Fibroblast of skin of right biceps (primary cell): ENCODE results near the gene CSMD2.

ENCODE experiments used
- DNase-seq: peaks from one replicate; pipeline ENCODE4 v3.0.0-alpha.2; 2013

The CSMD2 gene

DNA sequence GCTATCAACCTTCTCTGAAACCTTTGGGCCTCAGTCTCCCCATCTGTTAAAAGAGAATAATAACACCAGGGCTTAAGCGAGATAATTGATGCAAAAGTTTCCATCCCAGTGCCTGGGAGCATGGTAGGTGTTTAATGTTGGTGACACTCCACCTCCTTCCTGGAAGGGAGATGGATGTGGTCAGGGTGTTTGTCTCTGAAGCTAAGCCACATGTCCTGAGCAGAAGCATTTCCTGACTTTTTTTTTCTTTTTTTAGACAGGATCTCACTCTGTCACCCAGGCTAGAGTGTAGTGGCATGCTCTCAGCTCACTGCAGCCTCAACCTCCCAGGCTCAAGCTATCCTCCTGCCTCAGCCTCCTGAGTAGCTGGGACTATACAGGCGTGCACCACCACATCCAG is 373.8 kb downstream of the CSMD2 start:
- no peak for DNase-seq

- no peak for DNase-seq
Measured at GRCh38 chr1:33790577-33790976, 374.5 kb downstream of the CSMD2 start.

- DNase-seq, result no peak
Measured at GRCh38 chr1:33784876-33785275, 380.2 kb downstream of the CSMD2 start.

GRCh38 chr1:33782776-33783175 is 382.3 kb downstream of the CSMD2 start:
- no peak for DNase-seq

- DNase-seq, result no peak
Measured at GRCh38 chr1:33781652-33782051, 383.4 kb downstream of the CSMD2 start.

DNA sequence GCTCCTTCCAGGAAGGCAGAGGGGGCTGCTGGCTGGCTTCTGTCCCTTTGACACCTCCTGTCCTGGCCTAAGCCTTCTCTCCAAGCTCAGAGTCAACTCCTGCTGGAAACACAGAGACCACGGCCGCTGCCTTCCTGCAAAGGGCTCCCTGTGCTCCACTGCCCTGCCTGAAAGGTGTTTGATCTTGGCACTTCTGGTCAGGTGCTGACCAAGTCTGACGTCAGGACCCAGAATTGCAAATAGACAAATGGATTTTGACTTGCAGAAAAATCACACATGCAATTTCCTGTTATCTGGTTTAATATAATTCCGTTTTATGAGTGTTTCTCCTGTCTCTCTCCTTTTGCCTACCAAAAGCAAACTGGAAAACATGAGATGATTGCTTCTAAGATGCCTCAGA is 387.7 kb downstream of the CSMD2 start:
- DNase-seq, result no peak

DNA sequence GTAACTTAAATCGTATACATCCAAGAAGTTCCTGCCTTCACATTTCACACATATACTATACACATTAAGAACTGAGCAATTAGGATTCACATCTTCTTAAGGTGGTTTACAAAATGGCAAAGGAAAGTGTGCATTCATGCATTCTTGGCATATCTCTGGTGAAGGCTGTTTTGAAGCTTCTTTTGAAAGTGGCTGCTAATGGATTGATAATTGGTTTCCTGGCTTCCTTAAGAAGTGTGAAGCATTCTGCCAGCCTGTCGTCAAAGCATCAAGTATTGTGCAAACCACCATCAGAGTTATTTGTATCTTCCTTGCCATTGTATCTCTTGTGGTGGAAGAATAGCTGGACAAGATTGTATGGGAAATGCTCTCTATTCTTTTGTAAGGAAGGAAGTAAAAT is 396.2 kb downstream of the CSMD2 start:
- DNase-seq, result no peak

GRCh38 chr1:33768106-33768505 is 396.9 kb downstream of the CSMD2 start:
- no peak for DNase-seq

- no peak for DNase-seq
Measured at GRCh38 chr1:33764149-33764548, 400.9 kb downstream of the CSMD2 start.

GRCh38 chr1:33763406-33763805 is 401.6 kb downstream of the CSMD2 start:
- peak; percentile 78 for DNase-seq

DNA sequence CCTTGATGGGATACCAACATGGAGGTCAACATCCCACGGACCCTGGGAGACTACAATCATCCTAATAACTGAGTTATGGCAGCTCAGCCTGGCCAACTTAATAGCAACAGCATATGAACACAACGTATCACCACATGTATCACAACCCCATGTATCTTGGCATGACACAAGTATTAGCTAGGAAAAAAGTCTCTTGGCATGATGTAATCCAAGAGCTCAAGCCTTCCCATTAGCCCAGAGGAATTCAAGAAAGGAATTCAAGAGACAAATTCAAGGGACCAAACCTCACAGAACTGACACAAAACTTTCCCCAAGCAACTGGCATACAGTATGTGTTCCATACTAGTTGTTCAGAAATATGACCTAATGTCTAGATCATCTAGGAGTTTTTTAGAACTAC is 402.1 kb downstream of the CSMD2 start:
- peak; percentile 59 for DNase-seq

- peak; percentile 75 for DNase-seq
Measured at GRCh38 chr1:33762109-33762830, 402.8 kb downstream of the CSMD2 start.

GRCh38 chr1:33758698-33759097 is 406.3 kb downstream of the CSMD2 start:
- DNase-seq, result peak; percentile 39

GRCh38 chr1:33753087-33753856 is 411.8 kb downstream of the CSMD2 start:
- no peak for DNase-seq

- DNase-seq, result no peak
Measured at GRCh38 chr1:33745942-33746341, 419.1 kb downstream of the CSMD2 start.

DNA sequence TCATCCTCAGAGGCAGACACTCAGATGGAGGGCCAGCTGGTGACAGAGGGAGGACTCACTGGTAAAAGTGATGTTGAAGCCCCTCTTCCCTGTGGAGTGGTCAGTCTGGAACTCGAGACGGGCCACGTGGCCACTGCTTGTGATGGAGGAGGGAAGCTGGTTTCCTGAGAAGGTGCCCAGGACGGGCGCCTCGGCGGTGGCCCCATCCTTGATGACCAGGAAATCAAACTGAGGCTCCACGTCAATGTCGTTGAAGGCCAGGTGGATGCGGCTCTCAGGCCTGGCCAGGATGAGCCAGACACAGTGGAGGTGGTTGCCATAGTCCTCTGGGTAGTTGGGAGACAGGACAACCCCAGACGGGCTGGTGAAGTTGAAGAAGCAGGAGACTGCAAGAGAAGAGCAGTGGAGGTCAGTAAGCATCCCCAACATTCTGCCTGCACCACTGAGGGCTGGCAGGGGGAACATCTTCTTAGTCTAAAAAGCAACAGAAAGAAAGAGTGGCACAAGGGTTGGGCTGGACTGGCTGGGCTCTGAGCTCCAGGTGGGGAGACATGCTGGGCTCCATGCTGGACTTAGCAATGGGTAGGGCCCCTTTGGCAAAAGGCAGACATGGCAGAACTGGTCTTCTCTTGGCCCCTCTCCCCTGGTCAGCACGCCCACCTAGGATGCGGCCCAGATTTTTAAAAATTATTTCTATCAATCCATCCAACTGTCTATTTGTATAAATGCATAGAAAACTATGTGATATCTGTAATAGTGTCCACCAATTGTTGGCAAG is 421.6 kb downstream of the CSMD2 start:
- no peak for DNase-seq

- no peak for DNase-seq
Measured at GRCh38 chr1:33742663-33743062, 422.4 kb downstream of the CSMD2 start.

DNA sequence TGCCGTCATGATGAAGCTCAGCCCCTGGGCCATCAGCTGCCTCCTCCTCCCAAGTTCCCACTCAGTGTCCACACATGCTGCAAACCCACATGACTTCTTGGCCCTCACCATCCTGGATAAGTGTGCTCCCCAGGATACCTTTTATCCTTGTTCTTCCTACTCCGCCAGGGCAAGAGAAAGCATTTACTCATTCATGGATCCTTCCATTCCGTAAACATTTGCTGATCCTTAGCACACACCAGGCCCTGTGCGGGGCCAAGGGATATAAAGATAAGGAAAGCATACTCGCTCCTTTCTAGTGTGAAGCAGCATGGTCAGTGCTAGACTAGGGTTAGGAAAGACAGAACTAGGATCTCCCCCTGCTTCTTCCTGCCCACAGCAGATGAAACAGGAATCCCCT is 423.3 kb downstream of the CSMD2 start:
- DNase-seq, result no peak

DNA sequence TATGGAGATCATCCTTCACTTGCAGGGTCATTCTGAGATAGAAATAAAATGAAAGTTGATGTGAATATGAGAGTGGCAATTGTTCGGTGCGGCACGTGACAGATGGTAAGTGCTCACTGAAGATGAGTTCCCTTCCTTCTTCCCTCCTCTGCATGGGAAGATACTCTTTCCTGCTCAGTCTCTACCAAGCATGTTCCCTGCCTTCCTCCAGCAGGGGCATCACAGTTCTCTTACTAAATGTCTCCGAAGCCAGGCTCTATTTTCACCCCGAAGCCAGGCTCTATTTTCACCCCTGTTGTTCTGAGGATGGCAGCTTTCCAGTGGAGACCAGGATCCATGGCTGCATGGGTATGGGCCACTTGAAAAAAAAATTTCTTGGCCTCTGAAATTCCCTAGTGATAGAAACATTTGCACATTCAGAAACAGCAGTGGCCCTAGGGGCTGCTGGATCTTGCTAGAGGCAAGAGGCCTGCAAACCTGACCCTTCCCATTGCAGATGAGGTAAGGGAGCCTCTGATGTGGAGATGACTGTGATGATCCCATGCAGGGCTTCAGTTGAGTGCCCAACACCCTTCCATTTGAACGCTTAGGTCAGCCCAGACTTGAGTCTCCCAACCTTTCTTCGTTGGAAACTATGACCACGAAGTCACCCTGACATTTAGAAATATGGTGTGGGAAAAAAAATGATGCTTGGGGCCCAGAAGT is 424.8 kb downstream of the CSMD2 start:
- no peak for DNase-seq

DNA sequence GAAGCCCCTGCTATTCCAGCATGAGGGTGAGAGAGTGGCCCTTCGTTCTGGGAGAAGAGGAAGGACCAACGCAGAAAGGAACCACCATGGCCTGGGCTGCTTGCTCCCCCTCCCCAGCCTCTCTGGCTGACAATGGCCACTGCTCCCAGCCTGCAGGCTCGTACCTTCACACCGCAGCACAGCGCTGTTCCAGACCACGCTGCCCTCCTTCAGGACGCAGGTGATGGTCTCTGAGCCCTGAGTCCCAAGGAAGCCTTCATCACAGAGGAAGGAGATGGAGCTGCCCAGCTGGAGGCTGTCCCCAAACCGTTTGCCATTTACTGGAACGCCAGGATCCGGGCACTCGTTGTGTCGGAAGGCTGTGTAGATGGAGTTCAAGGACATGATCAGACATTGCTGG is 426.1 kb downstream of the CSMD2 start:
- no peak for DNase-seq

DNA sequence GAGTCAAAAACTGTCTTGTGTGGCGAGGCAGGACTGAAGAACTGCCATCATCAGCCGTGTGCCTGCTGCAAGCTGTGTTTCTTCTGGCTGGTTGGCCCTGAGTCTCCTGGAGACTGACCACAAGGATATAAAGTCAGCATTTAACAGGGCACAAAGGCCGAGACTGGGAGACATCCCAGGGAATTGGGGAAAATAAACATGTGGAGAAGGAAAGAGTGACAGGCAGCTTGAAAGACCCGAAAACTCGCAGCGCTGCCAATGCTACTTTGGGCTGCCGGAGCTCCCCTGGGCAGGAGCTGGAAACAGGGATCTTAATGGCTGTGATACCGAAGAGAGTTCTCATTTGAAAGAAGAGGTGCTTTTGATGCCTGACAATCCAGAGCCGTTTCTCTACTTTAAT is 426.5 kb downstream of the CSMD2 start:
- DNase-seq, result no peak

GRCh38 chr1:33736496-33736895 is 428.5 kb downstream of the CSMD2 start:
- DNase-seq, result no peak

DNA sequence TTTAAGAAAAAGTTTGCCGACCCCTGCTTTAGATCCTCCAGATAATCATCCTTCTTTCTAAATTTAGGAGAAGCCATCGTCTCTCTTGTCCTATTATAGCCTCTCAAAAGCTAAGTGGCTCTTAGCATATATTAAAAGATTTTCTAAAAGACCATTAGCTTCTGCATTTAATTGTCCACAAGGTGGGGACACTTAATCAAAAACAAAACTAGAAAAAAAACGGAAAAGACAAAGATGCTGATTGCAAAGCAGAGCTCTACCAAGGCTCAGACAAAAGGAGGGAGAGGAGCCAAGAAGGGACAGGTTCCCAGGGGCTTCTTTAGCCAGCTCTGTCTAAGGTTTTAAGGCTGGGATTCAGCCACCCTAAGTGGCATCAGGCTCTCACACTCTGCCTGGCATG is 429.4 kb downstream of the CSMD2 start:
- DNase-seq, result peak; percentile 38
